D721Med (cell line): ENCODE measurements around the gene MYO9A.

Experiments used
- DNase-seq: peaks from one replicate; pipeline ENCODE4 v3.0.0; 2011; ENCODE audit warnings: low spot score; ENCODE audit not compliant: insufficient read length
- FAIRE-seq: peaks from 2 replicates; lab custom pipeline; 2011; peaks lifted over from hg19 to GRCh38; lab: Jason Lieb, UNC
- TF ChIP-seq, protein P1 (sequence below): IDR thresholded peaks from 2 replicates; pipeline ENCODE4 v1.5.1; 2012; ENCODE audit warnings: mild to moderate bottlenecking, control low read depth; ENCODE audit not compliant: insufficient read depth; ENCODE audit errors: missing control alignments

MYO9A gene

DNA sequence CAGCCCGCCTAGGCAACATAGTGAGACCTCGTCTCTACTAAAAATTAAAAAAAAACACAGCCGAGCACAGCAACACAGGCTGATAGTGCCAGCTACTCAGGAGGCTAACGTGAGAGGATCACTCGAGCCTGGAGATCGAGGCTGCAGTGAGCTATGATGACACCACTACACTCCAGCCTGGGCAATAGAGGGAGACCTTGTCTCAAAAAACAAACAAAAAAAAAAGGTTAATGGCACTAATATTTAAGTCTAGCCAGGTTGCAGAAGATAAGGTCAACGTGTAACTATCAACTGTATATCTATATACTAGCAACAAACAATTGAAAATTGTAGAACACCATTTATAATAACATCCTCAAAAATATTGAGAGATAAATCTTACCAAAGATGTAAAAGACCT is 75.1 kb downstream of the MYO9A start:
- FAIRE-seq (no peak), DNase-seq (no peak)
- TF ChIP-seq, protein P1, sequence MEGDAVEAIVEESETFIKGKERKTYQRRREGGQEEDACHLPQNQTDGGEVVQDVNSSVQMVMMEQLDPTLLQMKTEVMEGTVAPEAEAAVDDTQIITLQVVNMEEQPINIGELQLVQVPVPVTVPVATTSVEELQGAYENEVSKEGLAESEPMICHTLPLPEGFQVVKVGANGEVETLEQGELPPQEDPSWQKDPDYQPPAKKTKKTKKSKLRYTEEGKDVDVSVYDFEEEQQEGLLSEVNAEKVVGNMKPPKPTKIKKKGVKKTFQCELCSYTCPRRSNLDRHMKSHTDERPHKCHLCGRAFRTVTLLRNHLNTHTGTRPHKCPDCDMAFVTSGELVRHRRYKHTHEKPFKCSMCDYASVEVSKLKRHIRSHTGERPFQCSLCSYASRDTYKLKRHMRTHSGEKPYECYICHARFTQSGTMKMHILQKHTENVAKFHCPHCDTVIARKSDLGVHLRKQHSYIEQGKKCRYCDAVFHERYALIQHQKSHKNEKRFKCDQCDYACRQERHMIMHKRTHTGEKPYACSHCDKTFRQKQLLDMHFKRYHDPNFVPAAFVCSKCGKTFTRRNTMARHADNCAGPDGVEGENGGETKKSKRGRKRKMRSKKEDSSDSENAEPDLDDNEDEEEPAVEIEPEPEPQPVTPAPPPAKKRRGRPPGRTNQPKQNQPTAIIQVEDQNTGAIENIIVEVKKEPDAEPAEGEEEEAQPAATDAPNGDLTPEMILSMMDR = no peak

DNA sequence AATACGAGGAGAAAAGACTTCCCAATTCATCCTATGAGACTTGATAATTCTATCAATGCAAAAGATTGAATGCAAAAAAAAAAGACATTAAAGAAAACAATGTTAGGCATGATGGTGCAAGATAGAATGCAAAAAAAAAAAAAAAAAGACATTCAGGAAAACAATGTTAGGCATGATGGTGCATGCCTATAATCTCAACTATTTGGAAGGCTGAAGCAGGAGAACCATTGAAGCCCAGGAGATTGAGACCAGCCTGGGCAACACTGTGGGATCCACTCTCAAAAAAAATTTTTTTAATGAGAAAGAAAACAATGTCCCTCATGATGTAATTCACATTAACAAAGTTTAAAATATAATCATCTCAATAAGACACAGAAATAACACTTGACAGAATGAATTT is 75.9 kb downstream of the MYO9A start:
- TF ChIP-seq, protein P1 = no peak
- DNase-seq (no peak), FAIRE-seq (no peak)

DNA sequence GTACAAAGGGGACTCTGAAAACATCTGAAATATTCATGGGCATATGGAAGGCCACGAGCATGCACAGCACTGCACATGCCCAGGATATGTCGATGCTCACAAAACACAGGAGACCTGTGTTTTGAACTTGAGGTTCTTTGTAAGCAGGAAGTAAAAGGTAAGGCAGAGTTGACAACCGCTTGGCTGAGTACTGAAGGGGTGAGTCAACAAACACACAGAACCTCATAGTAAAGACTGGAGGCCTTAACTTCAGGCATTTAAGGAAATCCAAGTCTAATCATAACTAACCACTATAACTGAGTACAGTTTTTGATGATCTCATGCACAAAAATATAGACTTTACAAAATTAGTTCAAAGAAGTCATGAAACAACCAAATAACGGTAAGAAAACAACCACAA is 80.6 kb downstream of the MYO9A start:
- FAIRE-seq = no peak
- no peak for DNase-seq

DNA sequence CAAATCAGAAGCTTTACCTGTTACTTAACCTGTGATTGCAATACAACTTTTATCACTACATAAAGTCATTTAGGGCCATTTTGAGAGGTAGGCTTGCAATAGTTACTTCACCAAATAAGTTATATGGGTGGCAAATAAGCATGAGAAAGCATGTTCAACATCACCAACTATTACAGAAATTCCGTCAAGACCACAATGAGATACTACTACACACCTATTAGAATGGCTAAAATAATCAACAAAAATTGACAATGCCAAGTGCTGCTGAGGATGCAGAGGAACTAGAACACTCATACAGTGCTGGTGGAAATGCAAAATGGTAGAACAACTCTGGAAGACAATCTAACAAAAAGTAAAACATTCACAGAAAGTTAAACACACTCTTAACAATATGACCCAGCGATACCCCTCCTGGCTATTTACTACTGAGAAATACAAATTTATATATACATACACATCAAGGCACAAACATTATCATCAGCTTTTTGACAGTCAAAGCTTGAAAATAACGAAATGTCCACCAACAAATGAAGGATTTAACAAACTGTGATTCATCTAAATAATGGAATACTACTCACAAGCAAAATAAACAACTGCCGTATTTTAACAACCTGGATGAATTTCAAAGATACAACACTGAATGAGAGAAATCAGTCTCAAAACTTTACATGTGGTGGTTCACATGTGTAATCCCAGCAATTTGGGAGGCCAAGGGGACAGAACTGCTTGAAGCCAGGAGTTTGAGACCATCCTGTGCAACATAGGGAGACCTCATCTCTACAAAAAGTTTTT is 82.9 kb downstream of the MYO9A start:
- FAIRE-seq (no peak), DNase-seq (no peak)
- TF ChIP-seq, protein P1 = no peak

More for the DNA sequence above, 80.6 kb downstream of the MYO9A start:
- TF ChIP-seq, protein P1 = no peak

DNA sequence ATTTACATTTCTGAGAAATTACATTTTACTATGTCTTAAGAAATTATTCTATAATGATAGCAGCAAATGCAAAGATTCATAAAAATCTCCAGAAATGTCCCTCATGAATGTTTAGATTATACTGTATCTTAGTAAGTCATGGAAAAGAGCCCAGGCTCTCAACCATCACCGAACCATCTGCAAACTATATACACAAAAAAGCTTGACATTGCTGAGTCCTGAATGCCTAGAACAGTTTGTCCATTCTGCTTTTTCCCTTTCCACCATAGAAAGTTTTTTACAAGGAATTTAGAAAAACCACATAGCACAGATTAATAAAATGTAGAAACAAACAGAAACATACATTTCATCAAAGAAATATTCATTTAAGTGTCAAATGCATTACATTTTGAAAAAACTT is 83.6 kb downstream of the MYO9A start:
- no peak for FAIRE-seq

DNA sequence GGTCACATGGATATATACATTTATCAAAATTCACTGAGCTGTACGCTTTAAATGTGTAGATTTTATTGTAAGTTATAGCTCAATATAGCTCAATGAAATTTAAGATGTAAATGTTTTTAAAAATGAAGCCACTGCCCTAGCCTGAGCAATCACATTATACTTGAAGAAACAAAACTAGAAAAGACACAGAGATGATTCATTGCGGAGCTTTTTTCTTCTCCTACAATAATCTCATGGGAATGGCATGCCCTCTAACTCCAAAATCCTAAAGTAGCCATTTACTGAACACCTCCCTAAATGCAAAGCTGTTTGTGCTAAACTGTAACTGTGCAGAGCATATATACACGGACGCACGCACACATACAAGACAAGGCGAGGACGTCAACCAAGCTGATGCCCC is 84.2 kb downstream of the MYO9A start:
- TF ChIP-seq, protein P1 = no peak
- DNase-seq = no peak
- no peak for FAIRE-seq

More for the DNA sequence above, 83.6 kb downstream of the MYO9A start:
- TF ChIP-seq, protein P1 = no peak
- DNase-seq = no peak

DNA sequence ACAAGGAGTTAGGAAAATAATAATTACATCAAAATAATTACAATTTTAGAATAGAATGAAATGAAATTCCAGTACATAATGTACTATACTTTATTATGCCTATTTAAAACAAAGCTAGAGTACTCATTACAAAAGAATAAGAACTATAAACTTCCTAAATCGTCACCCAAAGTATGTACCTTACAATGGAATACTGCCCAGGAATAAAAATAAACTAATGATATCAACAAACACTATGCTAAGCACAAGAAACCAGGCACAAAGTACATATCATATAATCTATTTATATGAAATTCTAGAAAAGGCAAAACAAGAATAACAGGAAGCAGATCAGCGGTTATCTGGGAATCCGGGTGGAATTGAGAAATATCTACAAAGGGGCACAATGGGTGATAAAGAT is 84.7 kb downstream of the MYO9A start:
- DNase-seq (no peak), FAIRE-seq (no peak)
- TF ChIP-seq, protein P1 = no peak
